Right cardiac atrium (tissue), 5 donors: ENCODE results near the gene SLC25A43. TPM values are rescaled to one million over a fixed set of nuclear protein-coding genes. Genes with fewer than 3 reads are reported as not detected.
A peak's percentile ranks its signal among the peaks of the same experiment; 100 is the strongest.
"Not testable (repeated sequence)": the region's sequence is repeated elsewhere in the genome, so short reads cannot be mapped to it uniquely, and the experiment has no call there.

Source experiments
- ATAC-seq, 2 donors: fragments of 200-7000 bp; cut with Tn5 transposase; one replicate each; pipeline versions ENCODE4 v1.8.0 to v1.9.1; 2020; ENCODE audit warnings: moderate library complexity in 2 of 2, mild to moderate bottlenecking in 1 of 2
- DNase-seq, 3 donors: peaks; one replicate each; pipeline ENCODE4 v3.0.0-alpha.2; 2020
- H3K27ac ChIP-seq: one replicate; pipeline ENCODE4 v1.5.1; 2013; ENCODE audit warnings: mild to moderate bottlenecking, low read length, control low read depth, moderate library complexity
- H3K27me3 ChIP-seq: one replicate; pipeline ENCODE4 v1.6.1; 2013; ENCODE audit not compliant: control insufficient read depth, insufficient read depth
- H3K4me1 ChIP-seq: one replicate; pipeline ENCODE4 v1.6.1; 2013; ENCODE audit warnings: low read length; ENCODE audit not compliant: control insufficient read depth, insufficient read depth
- H3K4me3 ChIP-seq: one replicate; pipeline ENCODE4 v1.5.1; 2013; ENCODE audit warnings: low read length, control low read depth
- H3K9me3 ChIP-seq: one replicate; pipeline ENCODE4 v1.6.1; 2013; ENCODE audit warnings: low read length; ENCODE audit not compliant: control insufficient read depth
- WGBS: extraction: QIAGEN DNeasy Blood & Tissue Kit; methylation state at CpG from one replicate; pipeline ENCODE4 v1.1.7; 2013; 5-methylcytosine and 5-hydroxymethylcytosine counted together
- intact Hi-C, 4 donors: fragments of 100-400 bp; cut with DNase I; formaldehyde crosslinking; loops; one replicate each; pipeline versions ENCODE4 v1.11.0 to v1.14.0; 2022 to 2023
- polyA plus RNA-seq: library from polyadenylated mRNA; stranded (reverse); fragments of 200-250 nt; gene quantifications from one replicate; pipeline ENCODE4 v1.2.3, GENCODE V29; 2013
- total RNA-seq, 4 donors: library from RNA; stranded (reverse); fragmentation: NEBNext Ultra II Directional; extraction: Animal tissue kit (Norgen Biotek cat#: 25700); gene quantifications; one replicate each; pipeline ENCODE4 v1.2.1, GENCODE V29; 2021
- donor health status: healthy with polysubstance abuse.
- donor health status: DM: no; HTN: yes; CAD: no.
- donor health status: DM: no; HTN: no; CAD: no.
- donor health status: DM: no; HTN: yes; CAD: no; lungs with severe emphysema.
- donor health status: DM: yes; HTN: yes; CAD: no.

The SLC25A43 gene
- total and polyA plus RNA-seq, 5 donors = 3.9 to 6.0 (median 4.9) TPM

DNA sequence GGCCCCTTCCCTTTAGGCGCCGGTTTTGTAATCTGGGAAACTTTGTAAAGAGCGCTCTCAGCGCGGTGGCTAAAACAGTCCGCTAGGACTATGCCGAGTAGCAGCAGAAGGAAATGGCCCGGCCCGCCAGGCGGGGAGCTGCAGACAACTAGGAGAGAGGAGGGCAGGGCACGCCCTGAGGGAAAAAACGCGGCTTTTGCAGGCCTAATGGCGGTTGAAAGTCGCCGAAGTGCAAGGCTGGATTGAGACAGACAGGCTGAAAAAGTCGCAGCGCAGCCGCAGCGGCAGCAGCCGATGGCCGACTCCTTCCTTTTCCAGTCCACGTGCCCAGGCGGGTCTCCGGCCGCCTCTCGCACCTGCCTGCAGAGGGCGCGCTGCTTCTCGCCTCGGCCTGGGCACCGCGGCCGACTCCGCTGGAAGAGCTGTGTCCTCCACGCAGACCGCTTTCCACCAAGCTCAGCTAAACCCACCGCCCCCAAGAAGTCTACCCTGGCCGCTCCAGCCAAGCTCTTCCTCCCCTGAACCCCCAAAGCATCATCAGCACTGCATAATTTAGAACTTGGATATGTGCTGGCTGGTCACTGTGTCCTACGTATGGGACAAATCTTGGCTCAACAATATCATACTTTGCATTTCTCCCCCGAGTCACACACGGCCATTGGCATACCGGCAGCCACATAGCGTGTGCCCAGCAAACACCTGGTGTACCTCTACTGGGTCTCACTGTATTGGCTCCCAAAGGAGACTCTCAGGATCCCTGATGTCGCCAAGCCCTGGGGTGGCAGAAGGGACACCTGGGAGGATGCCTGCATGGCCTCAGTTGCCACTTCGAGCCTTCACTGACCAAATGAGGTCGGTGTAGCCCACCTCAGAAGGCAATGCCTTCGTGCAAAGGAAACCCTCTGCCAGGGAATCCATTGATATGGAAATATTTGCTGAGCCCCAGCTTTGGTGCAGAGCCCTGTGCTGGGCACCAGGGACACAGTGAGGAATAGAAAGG lies 83.6 kb downstream of the SLC25A43 start:
- WGBS = 11% methylated on average over 48 of the region's 48 CpGs
- DNase-seq (peak; percentile 62 to 87 (median 85)), ATAC-seq (peak; percentile 82 to 84)
- intact Hi-C loops = loop anchor here in 1 of 4 donors (10.0 kb wide), 1 partner anchor 58 kb away; no protein-coding TSS in a partner anchor
- H3K27me3 ChIP-seq = no peaks in the 10 kb centered on the region
- no peaks in the 10 kb centered on the region for H3K9me3 ChIP-seq
- peak overlapping the region; percentile 35 for H3K4me3 ChIP-seq
- peak overlapping the region; percentile 72 for H3K27ac ChIP-seq
- no peaks in the 10 kb centered on the region for H3K4me1 ChIP-seq

DNA sequence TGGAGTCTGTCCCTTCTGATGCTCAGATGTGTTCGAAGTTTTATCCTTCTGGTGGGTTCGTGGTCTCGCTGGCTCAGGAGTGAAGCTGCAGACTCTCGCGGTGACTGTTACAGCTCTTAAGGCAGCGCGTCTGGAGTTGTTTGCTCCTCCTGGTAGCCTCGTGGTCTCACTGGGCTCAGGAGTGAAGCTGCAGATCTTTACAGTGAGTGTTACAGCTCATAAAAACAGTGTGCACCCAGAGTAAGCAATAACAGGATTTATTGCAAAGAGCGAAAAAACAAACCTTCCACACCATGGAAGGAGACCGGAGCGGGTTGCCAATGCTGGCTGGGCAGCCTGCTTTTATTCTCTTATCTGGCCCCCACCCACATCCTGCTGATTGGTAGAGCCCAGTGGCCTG lies 87.6 kb downstream of the SLC25A43 start:
- Histone ChIP-seq H3K27me3 (no peaks in the 10 kb centered on the region), H3K4me1 (no peaks in the 10 kb centered on the region), H3K4me3 (no peak overlapping the region), H3K27ac (no peak overlapping the region), H3K9me3 (no peaks in the 10 kb centered on the region)
- 82% methylated on average over 11 of the region's 11 CpGs for WGBS
- ATAC-seq (no peak), DNase-seq (no peak)
- intact Hi-C loops = loop anchor here in 1 of 4 donors (10.0 kb wide), 1 partner anchor 62 kb away; no protein-coding TSS in a partner anchor

DNA sequence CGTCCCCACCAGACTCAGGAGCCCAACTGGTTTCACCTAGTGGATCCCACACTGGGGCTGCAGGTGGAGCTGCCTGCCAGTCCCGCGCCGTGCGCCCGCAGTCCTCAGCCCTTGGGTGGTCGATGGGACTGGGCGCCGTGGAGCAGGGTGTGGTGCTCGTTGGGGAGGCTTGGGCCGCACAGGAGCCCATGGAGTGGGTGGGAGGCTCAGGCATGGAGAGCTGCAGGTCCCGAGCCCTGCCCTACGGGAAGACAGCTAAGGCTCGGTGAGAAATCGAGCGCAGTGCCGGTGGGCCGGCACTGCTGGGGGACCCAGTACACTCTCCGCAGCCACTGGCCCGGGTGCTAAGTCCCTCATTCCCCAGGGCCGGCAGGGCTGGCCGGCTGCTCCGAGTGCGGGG lies 88.6 kb downstream of the SLC25A43 start:
- intact Hi-C loops = loop anchor here in 1 of 4 donors (10.0 kb wide), 1 partner anchor 63 kb away; no protein-coding TSS in a partner anchor
- not testable (repeated sequence) for H3K27ac ChIP-seq, H3K4me1 ChIP-seq, H3K9me3 ChIP-seq, H3K4me3 ChIP-seq, H3K27me3 ChIP-seq, DNase-seq, ATAC-seq
- WGBS = 94% methylated on average over 23 of the region's 24 CpGs

DNA sequence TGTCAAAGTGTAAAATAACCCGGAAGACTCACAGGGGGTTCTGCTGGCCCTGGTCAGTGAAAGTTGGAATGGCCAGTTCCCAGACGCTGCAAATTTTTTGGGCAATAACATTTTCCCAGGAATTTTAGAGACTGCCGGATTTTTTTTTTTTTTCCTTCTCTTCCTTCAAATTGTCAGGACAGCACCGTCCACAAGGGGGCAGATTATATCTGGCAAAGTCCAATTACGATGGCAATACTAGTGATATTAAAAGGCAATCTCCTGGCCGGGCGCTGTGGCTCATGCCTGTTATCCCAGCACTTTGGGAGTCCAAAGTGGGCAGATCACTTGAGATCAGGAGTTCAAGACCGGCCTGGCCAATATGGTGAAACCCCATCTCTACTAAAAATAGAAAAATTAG lies 89.6 kb downstream of the SLC25A43 start:
- no peaks in the 10 kb centered on the region for H3K27me3 ChIP-seq
- ATAC-seq (peak in 1 of 2 donors; percentile 29), DNase-seq (peak in 2 of 3 donors; percentile 39 to 56)
- H3K4me3 ChIP-seq = no peak overlapping the region
- no peak overlapping the region for H3K27ac ChIP-seq
- H3K4me1 ChIP-seq = no peaks in the 10 kb centered on the region
- intact Hi-C loops = loop anchor here in 1 of 4 donors (10.0 kb wide), 1 partner anchor 64 kb away; no protein-coding TSS in a partner anchor
- no peaks in the 10 kb centered on the region for H3K9me3 ChIP-seq
- WGBS = 10% methylated on average over 8 of the region's 8 CpGs

DNA sequence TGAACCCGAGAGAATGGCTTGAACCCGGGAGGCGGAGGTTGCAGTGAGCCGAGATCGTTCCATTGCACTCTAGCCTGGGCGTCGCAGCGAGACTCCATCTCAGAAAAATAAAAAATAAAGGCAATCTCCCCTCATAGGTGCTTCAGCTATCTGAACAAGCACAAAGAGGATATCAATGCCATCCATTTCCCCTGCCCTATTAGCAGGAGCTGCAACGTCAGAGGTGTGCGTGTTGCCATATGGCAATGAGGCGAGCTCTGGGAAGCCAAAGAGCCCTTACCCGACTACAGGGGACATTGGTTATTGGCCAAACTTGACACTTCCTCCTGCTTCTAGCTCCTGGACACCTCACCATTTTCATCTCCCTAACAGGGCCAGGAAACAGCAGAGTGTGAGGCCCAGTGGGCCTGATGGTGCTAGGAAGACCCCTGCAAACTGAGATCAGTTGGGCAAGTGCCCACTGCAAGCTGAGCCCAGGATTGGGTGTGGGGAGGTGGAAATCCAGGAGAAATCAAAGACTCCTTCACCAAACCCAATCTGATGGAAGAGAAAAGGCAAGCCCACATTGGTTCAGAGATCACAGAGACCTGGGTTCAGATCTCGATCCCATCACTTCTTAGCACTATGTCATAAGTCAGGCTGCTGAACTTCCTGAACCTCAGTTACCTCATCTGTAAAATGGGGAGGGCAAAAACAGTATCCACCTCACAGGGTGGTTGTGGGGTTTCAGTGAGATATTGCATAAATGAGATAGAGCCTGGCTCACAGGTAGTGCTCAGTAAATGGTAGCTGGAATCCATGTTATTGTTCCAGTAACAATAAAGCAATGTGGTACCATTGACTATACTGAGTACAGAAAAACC lies 90.3 kb downstream of the SLC25A43 start:
- no peak overlapping the region for H3K27ac ChIP-seq
- H3K9me3 ChIP-seq = no peaks in the 10 kb centered on the region
- ATAC-seq (no peak), DNase-seq (no peak)
- 85% methylated on average over 13 of the region's 13 CpGs for WGBS
- no peaks in the 10 kb centered on the region for H3K4me1 ChIP-seq
- intact Hi-C loops = loop anchor here in 1 of 4 donors (10.0 kb wide), 1 partner anchor 65 kb away; no protein-coding TSS in a partner anchor
- no peaks in the 10 kb centered on the region for H3K27me3 ChIP-seq
- no peak overlapping the region for H3K4me3 ChIP-seq

DNA sequence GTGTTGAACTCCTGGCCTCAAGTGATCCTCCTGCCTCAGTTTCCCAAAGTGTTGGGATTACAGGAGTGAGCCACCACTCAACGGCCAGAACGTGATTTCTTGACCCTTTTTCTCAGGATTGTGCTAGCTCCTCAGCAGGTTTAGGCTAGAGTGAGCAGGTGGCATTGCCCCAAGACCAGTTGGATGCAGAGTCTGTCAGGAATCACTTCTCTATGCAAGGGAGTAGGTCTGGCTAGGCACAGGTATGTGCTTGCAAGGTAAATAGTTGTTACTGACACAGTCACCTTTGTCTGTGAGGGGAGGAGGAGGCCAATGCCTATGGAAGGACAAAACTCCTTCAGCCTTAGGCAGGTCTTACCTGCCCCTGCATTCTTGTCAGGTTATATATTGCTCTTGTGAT lies 93.3 kb downstream of the SLC25A43 start:
- H3K4me3 ChIP-seq = no peak overlapping the region
- no peaks in the 10 kb centered on the region for H3K9me3 ChIP-seq
- no peak overlapping the region for H3K27ac ChIP-seq
- no peak for DNase-seq
- no peaks in the 10 kb centered on the region for H3K27me3 ChIP-seq
- intact Hi-C loops = no loop called here
- 90% methylated on average over 2 of the region's 2 CpGs for WGBS
- no peaks in the 10 kb centered on the region for H3K4me1 ChIP-seq
- no peak for ATAC-seq

DNA sequence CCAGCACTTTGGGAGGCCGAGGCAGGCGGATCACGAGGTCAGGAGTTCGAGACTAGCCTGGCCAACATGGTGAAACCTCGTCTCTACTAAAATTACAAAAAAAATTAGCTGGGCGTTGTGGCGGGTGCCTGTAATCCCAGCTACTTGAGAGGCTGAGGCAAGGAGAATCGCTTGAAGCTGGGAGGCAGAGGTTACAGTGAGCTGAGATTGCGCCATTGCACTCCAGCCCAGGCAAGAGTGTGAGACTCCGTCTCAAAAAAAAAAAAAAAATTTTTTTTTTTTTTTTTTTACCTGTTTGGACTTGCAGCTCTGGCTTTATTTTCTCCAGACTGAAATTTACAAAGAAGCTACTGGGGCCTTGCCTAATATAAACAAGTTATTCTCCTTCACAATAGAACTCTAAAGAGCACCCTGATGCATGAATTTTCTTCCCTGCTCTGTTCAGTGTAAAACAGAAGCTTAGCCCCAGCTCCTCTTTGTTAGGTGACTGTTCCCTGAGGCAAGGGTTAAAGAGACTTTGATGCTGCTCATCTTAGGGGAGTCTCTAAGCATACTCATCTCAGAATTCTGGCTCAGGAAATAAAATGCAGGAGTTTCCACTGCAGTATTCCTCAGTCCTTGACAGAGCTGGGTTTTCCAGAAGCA lies 94.8 kb downstream of the SLC25A43 start:
- intact Hi-C loops = not testable (repeated sequence)

DNA sequence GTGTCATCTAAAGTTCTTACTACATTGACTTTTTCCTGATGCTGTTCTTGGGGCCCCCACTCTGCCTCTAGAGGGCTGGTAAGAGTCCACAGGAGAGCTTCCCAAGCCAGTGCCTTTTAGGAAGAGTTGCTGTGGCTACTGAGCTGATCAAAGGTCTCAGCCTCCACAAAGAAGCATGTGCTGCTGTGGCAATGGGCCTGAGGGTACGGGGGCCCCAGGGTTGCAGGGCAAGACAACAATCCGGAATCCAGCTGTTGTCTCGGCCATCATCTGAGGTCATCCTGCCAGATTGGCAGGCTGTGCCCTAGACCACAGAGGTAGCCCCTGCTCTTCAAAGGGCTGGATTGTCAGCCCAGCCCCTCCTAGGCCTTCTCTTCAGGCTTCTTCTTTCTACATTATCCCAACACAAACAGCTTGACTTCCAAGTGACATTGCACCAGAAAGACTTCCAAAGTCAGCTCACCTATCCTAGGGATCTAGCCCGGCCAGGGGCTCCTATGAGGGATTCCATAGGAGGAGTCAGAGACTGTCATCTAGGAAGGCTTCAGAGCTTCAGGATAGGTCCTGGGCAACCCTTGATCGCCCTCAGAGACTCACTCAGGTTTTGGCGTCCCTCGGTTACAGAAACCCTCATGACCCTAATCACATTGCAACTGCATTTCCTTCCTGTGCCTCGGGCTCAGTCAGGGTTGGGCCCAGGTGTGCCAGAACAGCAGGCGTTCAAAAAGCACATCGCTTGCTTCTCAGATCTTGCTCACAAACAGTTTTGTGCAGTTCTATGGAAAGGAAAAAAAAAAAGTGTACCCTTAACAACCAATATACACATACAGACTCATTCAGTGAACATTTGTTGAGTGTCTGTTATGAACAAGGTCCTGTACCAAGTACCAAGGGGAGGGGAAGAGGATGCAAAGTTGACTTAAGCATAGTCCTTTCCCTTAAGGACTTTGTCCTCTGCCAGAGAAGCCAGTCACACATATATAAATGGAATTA lies 96.9 kb downstream of the SLC25A43 start:
- Histone ChIP-seq H3K9me3 (no peaks in the 10 kb centered on the region), H3K4me1 (no peaks in the 10 kb centered on the region), H3K27me3 (no peaks in the 10 kb centered on the region), H3K4me3 (no peak overlapping the region), H3K27ac (no peak overlapping the region)
- intact Hi-C loops = no loop called here
- no peak for ATAC-seq
- no peak for DNase-seq
- 74% methylated on average over 10 of the region's 10 CpGs for WGBS

More for the DNA sequence above, 94.8 kb downstream of the SLC25A43 start:
- 89% methylated on average over 10 of the region's 10 CpGs for whole genome bisulfite sequencing
- H3K4me3 ChIP-seq, H3K9me3 ChIP-seq, ATAC-seq, H3K4me1 ChIP-seq, H3K27me3 ChIP-seq, DNase-seq, H3K27ac ChIP-seq: not testable (repeated sequence)

DNA sequence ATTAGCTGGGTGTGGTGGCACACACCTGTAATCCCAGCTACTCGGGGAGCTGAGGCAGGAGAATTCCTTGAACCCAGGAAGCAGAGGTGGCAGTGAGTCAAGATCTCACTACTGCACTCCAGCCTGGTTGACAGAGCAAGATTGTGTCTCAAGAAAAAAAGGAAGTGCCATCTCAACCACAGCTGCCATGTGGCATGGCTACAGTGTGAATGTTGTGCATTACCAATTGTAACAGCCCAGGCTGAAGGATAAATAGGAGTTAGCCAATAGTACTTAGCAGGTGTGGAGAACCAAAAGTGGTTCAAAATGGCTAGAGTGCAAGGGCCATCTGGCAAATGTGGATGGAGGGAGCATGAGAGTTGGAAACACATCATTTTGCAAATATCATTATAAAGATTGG lies 98.0 kb downstream of the SLC25A43 start:
- Histone ChIP-seq H3K27ac (no peak overlapping the region), H3K4me3 (no peak overlapping the region), H3K4me1 (no peaks in the 10 kb centered on the region), H3K9me3 (no peaks in the 10 kb centered on the region), H3K27me3 (no peaks in the 10 kb centered on the region)
- ATAC-seq (no peak), DNase-seq (no peak)
- 56% methylated on average over 1 of the region's 1 CpG for WGBS
- intact Hi-C loops = no loop called here
